B cell (primary cell): ENCODE measurements around the gene FMNL3. TPM values are rescaled to one million over a fixed set of nuclear protein-coding genes. Genes with fewer than 3 reads are reported as not detected.

Experiments
- ATAC-seq: fragments of 200-7000 bp; cut with Tn5 transposase; one replicate; pipeline ENCODE4 v1.10.0; 2021; ENCODE audit warnings: low read depth, mild to moderate bottlenecking, moderate number of reproducible peaks, moderate library complexity
- CTCF ChIA-PET: fragments of 350-600 bp; sonication (Branson Sonifier 250); formaldehyde crosslinking; loops from one replicate; lab custom pipeline; 2021; ENCODE audit warnings: antibody characterized with exemption, inconsistent platforms; lab: Charles Lee
- POLR2A ChIA-PET: fragments of 350-600 bp; sonication (Branson Sonifier 250); formaldehyde crosslinking; loops from one replicate; lab custom pipeline; 2021; ENCODE audit warnings: antibody characterized with exemption; lab: Charles Lee
- DNase-seq: peaks from one replicate; pipeline ENCODE4 v3.0.0; 2013
- H2AFZ ChIP-seq: 2 replicates; pipeline ENCODE4 v1.6.1; 2012; ENCODE audit warnings: mild to moderate bottlenecking, low read depth, low read length; ENCODE audit not compliant: insufficient read depth, poor library complexity, severe bottlenecking
- H3K27ac ChIP-seq, 2 donors: 1 replicate in 1 of 2; 2 replicates in 1 of 2; pipeline ENCODE4 v1.5.1; 2012 to 2013; ENCODE audit warnings: low read length in 2 of 2, mild to moderate bottlenecking in 2 of 2, moderate library complexity in 1 of 2
- H3K27me3 ChIP-seq, 4 experiments: fragments of 200-600 bp in 1 of 4; sonication (generic) in 1 of 4; replicated peaks in 1 of 4; 1 replicate in 2 of 4; 2 replicates in 2 of 4; pipeline versions ENCODE4 v1.6.1 to v1.7.0; 2013 to 2016; ENCODE audit warnings: low read length in 3 of 4, mild to moderate bottlenecking in 2 of 4, mixed read lengths in 1 of 4, moderate library complexity in 1 of 4; ENCODE audit not compliant: insufficient read depth in 4 of 4, control insufficient read depth in 3 of 4; ENCODE audit errors: control extremely low read depth in 1 of 4
- H3K36me3 ChIP-seq, 2 experiments: replicated peaks in 1 of 2; 1 replicate in 1 of 2; 2 replicates in 1 of 2; pipeline versions ENCODE4 v1.6.1 to v1.7.1; 2013; ENCODE audit warnings: low read length in 1 of 2; ENCODE audit not compliant: insufficient read depth in 2 of 2, control insufficient read depth in 1 of 2; ENCODE audit errors: control extremely low read depth in 1 of 2, extremely low read depth in 1 of 2
- H3K4me1 ChIP-seq, 2 donors: fragments of 200-600 bp in 1 of 2; sonication (generic) in 1 of 2; 1 replicate in 1 of 2; 2 replicates in 1 of 2; pipeline versions ENCODE4 v1.5.1 to v1.6.1; 2013 to 2017; ENCODE audit warnings: low read length in 2 of 2; ENCODE audit not compliant: control insufficient read depth in 2 of 2, insufficient read depth in 2 of 2
- H3K4me2 ChIP-seq: replicated peaks from 2 replicates; pipeline ENCODE3; 2012; ENCODE audit warnings: mild to moderate bottlenecking, low read depth, low read length; ENCODE audit not compliant: poor library complexity, severe bottlenecking
- H3K4me3 ChIP-seq, 5 experiments: fragments of 200-600 bp in 1 of 5; sonication (generic) in 1 of 5; 1 replicate in 3 of 5; 2 replicates in 2 of 5; pipeline versions ENCODE4 v1.5.1 to v1.7.0; 2011 to 2016; ENCODE audit warnings: low read length in 4 of 5, mild to moderate bottlenecking in 4 of 5, low read depth in 2 of 5, control low read depth in 1 of 5, moderate library complexity in 1 of 5; ENCODE audit not compliant: insufficient read depth in 1 of 5; ENCODE audit errors: control extremely low read depth in 1 of 5, extremely low read depth in 1 of 5
- H3K79me2 ChIP-seq: fragments of 200-600 bp; sonication (generic); one replicate; pipeline ENCODE4 v1.6.0; 2016; ENCODE audit warnings: low read length; ENCODE audit not compliant: control insufficient read depth, insufficient read depth
- H3K9ac ChIP-seq: fragments of 200-600 bp; sonication (generic); 2 replicates; pipeline ENCODE4 v1.6.1; 2017; ENCODE audit warnings: mild to moderate bottlenecking, low read length, moderate library complexity
- H3K9me3 ChIP-seq, 3 donors: one replicate each; pipeline versions ENCODE4 v1.6.1 to v1.7.1; 2013; ENCODE audit warnings: low read length in 2 of 3; ENCODE audit not compliant: control insufficient read depth in 2 of 3, insufficient read depth in 1 of 3; ENCODE audit errors: control extremely low read depth in 1 of 3
- H4K20me1 ChIP-seq: 2 replicates; pipeline ENCODE4 v1.6.0; 2012; ENCODE audit warnings: mild to moderate bottlenecking, low read length; ENCODE audit not compliant: insufficient read depth, control insufficient read depth, poor library complexity, severe bottlenecking
- H3K27ac Mint-ChIP-seq: one replicate; pipeline ENCODE4 v1.8.0; 2021; ENCODE audit warnings: mixed read lengths
- H3K27me3 Mint-ChIP-seq: one replicate; pipeline ENCODE4 v1.8.0; 2021; ENCODE audit warnings: mixed read lengths
- H3K4me1 Mint-ChIP-seq: one replicate; pipeline ENCODE4 v1.8.0; 2021; ENCODE audit warnings: mixed read lengths
- H3K4me3 Mint-ChIP-seq: one replicate; pipeline ENCODE4 v1.8.0; 2021; ENCODE audit warnings: mixed read lengths
- H3K9me3 Mint-ChIP-seq: one replicate; pipeline ENCODE4 v1.8.0; 2022; ENCODE audit warnings: mixed read lengths; ENCODE audit not compliant: insufficient read depth
- EZH2 ChIP-seq: IDR thresholded peaks from 2 replicates; pipeline ENCODE4 v1.6.1; 2012; ENCODE audit warnings: borderline replicate concordance, low read depth, mild to moderate bottlenecking, moderate library complexity, low read length; ENCODE audit not compliant: insufficient read depth, poor library complexity, severe bottlenecking
- WGBS: methylation state at CpG from one replicate; pipeline ENCODE4 v1.1.5; 2013; ENCODE audit warnings: missing lambda C conversion rate; ENCODE audit not compliant: insufficient coverage; 5-methylcytosine and 5-hydroxymethylcytosine counted together
- intact Hi-C: fragments of 100-400 bp; cut with micrococcal nuclease; formaldehyde crosslinking; loops from one replicate; pipeline ENCODE4 v1.10.0; 2022
- polyA plus RNA-seq: library from polyadenylated mRNA; depleted of rRNA; stranded (reverse); fragments of >200 nt; gene quantifications from 2 replicates; pipeline ENCODE4 v1.2.3, GENCODE V29; 2012
- total RNA-seq, 2 donors: library from RNA; stranded (reverse); fragments of 120-200 nt in 1 of 2; gene quantifications; 1 replicate in 1 of 2; 2 replicates in 1 of 2; pipeline versions ENCODE4 v1.2.3 to v1.2.4, GENCODE V29; 2013 to 2022
- TF ChIP-seq, protein P1 (sequence below): fragments of 200-600 bp; IDR thresholded peaks from one replicate; pipeline ENCODE4 v1.8.0; 2022; ENCODE audit warnings: antibody characterized with exemption, mild to moderate bottlenecking

Gene FMNL3
- total and polyA plus RNA-seq, 2 donors (not counting 1 experiment from before 2014, with no cell fraction given): 19.3 to 69.9 TPM

DNA sequence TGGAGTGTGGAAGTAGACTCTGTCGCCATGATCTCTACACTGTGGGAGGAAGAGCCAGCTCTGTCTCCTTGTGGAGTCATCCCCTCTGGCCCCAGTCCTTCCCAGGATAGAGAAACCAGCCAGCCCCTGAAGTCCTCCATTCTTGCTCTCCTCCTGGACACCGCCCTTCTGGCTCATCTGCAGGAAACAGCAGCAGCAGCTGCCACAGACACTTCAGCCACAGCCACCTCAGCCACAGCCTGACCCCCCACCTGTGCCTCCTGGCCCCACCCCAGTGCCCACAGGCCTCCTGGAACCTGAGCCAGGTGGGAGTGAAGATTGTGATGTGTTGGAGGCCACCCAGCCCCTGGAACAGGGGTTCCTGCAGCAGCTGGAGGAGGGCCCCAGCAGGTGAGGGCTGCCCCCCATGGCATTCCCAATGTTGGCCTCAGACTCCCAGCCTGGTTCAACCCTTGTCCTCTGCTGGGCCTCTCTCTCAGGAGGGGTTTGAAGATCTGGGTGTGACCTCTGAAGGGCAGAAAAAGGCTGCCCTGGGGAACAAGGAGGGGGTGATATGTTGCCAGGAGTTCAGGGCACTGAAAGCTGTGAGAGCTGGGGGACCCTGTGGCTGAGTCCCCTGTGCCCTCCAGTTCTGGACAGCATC, 73.4 kb downstream of the FMNL3 start:
- ChIA-PET CTCF (interaction anchor here (0.6 to 8.5 kb wide), 4 partner anchors 10 to 144 kb away, joined by 3 to 61 read pairs (median 16); partner anchors contain the start of gene PRPF40B), POLR2A (no interaction called here)
- DNase-seq (no peak), ATAC-seq (no peak)
- Mint-ChIP-seq H3K4me1 (peaks cover 14% of the 10 kb centered on the region), H3K27ac (no peak overlapping the region), H3K27me3 (no peaks in the 10 kb centered on the region), H3K9me3 (no peaks in the 10 kb centered on the region), H3K4me3 (no peak overlapping the region)
- no peak for TF ChIP-seq EZH2
- TF ChIP-seq, protein P1, sequence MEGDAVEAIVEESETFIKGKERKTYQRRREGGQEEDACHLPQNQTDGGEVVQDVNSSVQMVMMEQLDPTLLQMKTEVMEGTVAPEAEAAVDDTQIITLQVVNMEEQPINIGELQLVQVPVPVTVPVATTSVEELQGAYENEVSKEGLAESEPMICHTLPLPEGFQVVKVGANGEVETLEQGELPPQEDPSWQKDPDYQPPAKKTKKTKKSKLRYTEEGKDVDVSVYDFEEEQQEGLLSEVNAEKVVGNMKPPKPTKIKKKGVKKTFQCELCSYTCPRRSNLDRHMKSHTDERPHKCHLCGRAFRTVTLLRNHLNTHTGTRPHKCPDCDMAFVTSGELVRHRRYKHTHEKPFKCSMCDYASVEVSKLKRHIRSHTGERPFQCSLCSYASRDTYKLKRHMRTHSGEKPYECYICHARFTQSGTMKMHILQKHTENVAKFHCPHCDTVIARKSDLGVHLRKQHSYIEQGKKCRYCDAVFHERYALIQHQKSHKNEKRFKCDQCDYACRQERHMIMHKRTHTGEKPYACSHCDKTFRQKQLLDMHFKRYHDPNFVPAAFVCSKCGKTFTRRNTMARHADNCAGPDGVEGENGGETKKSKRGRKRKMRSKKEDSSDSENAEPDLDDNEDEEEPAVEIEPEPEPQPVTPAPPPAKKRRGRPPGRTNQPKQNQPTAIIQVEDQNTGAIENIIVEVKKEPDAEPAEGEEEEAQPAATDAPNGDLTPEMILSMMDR: no peak
- Histone ChIP-seq H3K4me2 (no peak overlapping the region), H3K4me3 (no peak overlapping the region), H4K20me1 (no peaks in the 10 kb centered on the region), H3K27ac (no peak overlapping the region), H3K79me2 (no peaks in the 10 kb centered on the region), H3K4me1 (peaks cover 8 to 12% of the 10 kb centered on the region in 2 donors), H3K36me3 (no peaks in the 10 kb centered on the region), H3K27me3 (no peaks in the 10 kb centered on the region), H3K9ac (no peak overlapping the region), H2AFZ (no peak overlapping the region), H3K9me3 (no peaks in the 10 kb centered on the region)
- 100% methylated on average over 1 of the region's 2 CpGs for WGBS
- intact Hi-C loops: no loop called here

DNA sequence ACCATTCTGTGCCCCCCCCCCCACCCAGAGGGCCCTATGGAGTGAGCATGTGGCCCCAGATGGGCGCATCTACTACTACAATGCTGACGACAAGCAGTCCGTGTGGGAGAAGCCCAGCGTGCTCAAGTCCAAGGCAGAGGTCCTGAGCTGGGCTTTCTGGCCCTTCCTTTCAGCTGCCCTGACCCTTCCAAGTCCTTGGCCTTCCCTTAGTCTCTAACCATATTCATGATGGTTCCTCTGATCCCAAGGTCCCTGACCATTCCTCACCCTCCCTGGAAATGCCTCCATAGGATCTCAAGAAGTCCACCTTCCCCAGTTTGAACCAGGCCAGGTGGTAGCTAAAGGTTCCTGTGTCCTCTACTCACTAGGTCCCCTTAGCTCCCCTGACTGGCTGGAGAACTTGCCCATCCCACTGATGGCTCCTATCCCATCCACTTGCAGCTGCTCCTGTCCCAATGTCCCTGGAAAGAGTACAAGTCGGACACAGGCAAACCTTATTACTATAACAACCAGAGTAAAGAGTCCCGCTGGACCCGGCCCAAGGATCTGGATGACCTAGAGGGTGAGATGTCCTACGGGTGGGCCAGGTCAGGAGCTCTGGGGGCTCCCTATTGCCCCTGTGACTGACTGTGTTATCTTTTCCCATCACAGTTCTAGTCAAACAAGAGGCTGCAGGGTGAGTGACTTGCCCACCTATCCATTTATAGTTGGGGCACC, 74.1 kb downstream of the FMNL3 start:
- no peak for DNase-seq
- H3K27ac ChIP-seq: no peak overlapping the region
- no peak overlapping the region for H3K4me3 ChIP-seq
- intact Hi-C loops: no loop called here
- no peaks in the 10 kb centered on the region for H3K27me3 ChIP-seq
- Mint-ChIP-seq H3K27me3 (no peaks in the 10 kb centered on the region), H3K27ac (no peak overlapping the region), H3K4me3 (no peak overlapping the region), H3K9me3 (no peaks in the 10 kb centered on the region), H3K4me1 (peaks cover 14% of the 10 kb centered on the region)
- H3K4me2 ChIP-seq: no peak overlapping the region
- peaks cover 8 to 11% of the 10 kb centered on the region in 2 donors for H3K4me1 ChIP-seq
- H4K20me1 ChIP-seq: no peaks in the 10 kb centered on the region
- no peak overlapping the region for H3K9ac ChIP-seq
- H2AFZ ChIP-seq: no peak overlapping the region
- no peaks in the 10 kb centered on the region for H3K36me3 ChIP-seq
- ChIA-PET POLR2A (interaction anchor here (0.6 kb wide), 1 partner anchor 10 kb away, joined by 5 read pairs; the partner anchor contains the start of gene PRPF40B), CTCF (interaction anchor here (0.5 to 8.5 kb wide), 4 partner anchors 9 to 385 kb away, joined by 3 to 61 read pairs (median 3); partner anchors contain the start of gene PRPF40B)
- ATAC-seq: no peak
- no peak for TF ChIP-seq EZH2
- TF ChIP-seq, protein P1: no peak
- WGBS: 98% methylated on average over 6 of the region's 8 CpGs
- no peaks in the 10 kb centered on the region for H3K79me2 ChIP-seq
- H3K9me3 ChIP-seq: no peaks in the 10 kb centered on the region
